ENCODE results near the gene TEX38. TPM values are rescaled to one million over a fixed set of nuclear protein-coding genes. Genes with fewer than 3 reads are reported as not detected.

TEX38 gene
- total and polyA plus RNA-seq, 2 experiments from 2014 or later: 0.34 TPM; not detected in 1

- H3K9me3 ChIP-seq (ENCODE audit: low read depth): no peaks in the 10 kb centered on the region
- no peak overlapping the region for H3K4me3 ChIP-seq
- H3K36me3 ChIP-seq (ENCODE audit: low read depth): peaks cover 15% of the 10 kb centered on the region; the same call in 1 of the 2 replicates
- no peak overlapping the region for H3K4me2 ChIP-seq (ENCODE audit: unreplicated experiment)
- H4K20me1 ChIP-seq (ENCODE audit: insufficient read depth): no peaks in the 10 kb centered on the region
- H3K27me3 ChIP-seq (replicated peaks; ENCODE audit: insufficient read depth): no peaks in the 10 kb centered on the region
- TF ChIP-seq EZH2 (IDR thresholded peaks at IDR 0.05; ENCODE audit: insufficient read depth, poor library complexity, severe bottlenecking): no peak
- TF ChIP-seq EZH2phosphoT487 (IDR thresholded peaks at IDR 0.05; ENCODE audit: insufficient read depth, low read depth): no peak
- H3K27ac ChIP-seq: no peak overlapping the region
- in situ Hi-C loops (cut with MboI): no loop called here
- no peak overlapping the region for H3K9ac ChIP-seq
- H2AFZ ChIP-seq: no peak overlapping the region
- H3F3A ChIP-seq (ENCODE audit: insufficient read depth): no peaks in the 10 kb centered on the region
- no peaks in the 10 kb centered on the region for H3K4me1 ChIP-seq (ENCODE audit: insufficient read depth)
- no peaks in the 10 kb centered on the region for H3K9me2 ChIP-seq (ENCODE audit: insufficient read depth)
- DNase-seq: no peak
- WGBS, 2 experiments (ENCODE audit: low coverage in 1 of 2, low lambda C conversion rate in 2 of 2, missing lambda C conversion rate in 2 of 2): 69 to 75% methylated on average over 2 of the region's 2 CpGs
- H3K79me2 ChIP-seq (ENCODE audit: insufficient read depth): no peaks in the 10 kb centered on the region
Observed at GRCh38 chr1:46630719-46631118, 40.9 kb upstream of the TEX38 start.

- Histone ChIP-seq H3K4me1 (ENCODE audit: insufficient read depth) (no peaks in the 10 kb centered on the region), H3K36me3 (ENCODE audit: low read depth) (peaks cover 15% of the 10 kb centered on the region; the same call in 1 of the 2 replicates), H3K4me2 (ENCODE audit: unreplicated experiment) (no peak overlapping the region), H3K9me2 (ENCODE audit: insufficient read depth) (no peaks in the 10 kb centered on the region), H2AFZ (no peak overlapping the region), H3K79me2 (ENCODE audit: insufficient read depth) (no peaks in the 10 kb centered on the region), H3K27ac (no peak overlapping the region), H3K9ac (no peak overlapping the region), H3K4me3 (no peak overlapping the region), H3K27me3 (replicated peaks; ENCODE audit: insufficient read depth) (no peaks in the 10 kb centered on the region), H3K9me3 (ENCODE audit: low read depth) (no peaks in the 10 kb centered on the region), H3F3A (ENCODE audit: insufficient read depth) (no peaks in the 10 kb centered on the region), H4K20me1 (ENCODE audit: insufficient read depth) (no peaks in the 10 kb centered on the region)
- in situ Hi-C loops (cut with MboI): no loop called here
- DNase-seq: no peak
- 98 to 100% methylated on average over 2 of the region's 2 CpGs for WGBS, 2 experiments (ENCODE audit: low coverage in 1 of 2, low lambda C conversion rate in 2 of 2, missing lambda C conversion rate in 2 of 2)
- TF ChIP-seq EZH2 (IDR thresholded peaks at IDR 0.05; ENCODE audit: insufficient read depth, poor library complexity, severe bottlenecking) (no peak), EZH2phosphoT487 (IDR thresholded peaks at IDR 0.05; ENCODE audit: insufficient read depth, low read depth) (no peak)
Observed at GRCh38 chr1:46635205-46635604, 36.4 kb upstream of the TEX38 start.

GRCh38 chr1:46637444-46638083, 34.1 kb upstream of the TEX38 start:
- TF ChIP-seq EZH2 (IDR thresholded peaks at IDR 0.05; ENCODE audit: insufficient read depth, poor library complexity, severe bottlenecking): no peak
- no peak for TF ChIP-seq EZH2phosphoT487 (IDR thresholded peaks at IDR 0.05; ENCODE audit: insufficient read depth, low read depth)
- H3K36me3 ChIP-seq (ENCODE audit: low read depth): peaks cover 9% of the 10 kb centered on the region
- no peak overlapping the region for H3K9ac ChIP-seq
- H3K27ac ChIP-seq: no peak overlapping the region
- DNase-seq: no peak
- no peaks in the 10 kb centered on the region for H3K27me3 ChIP-seq (replicated peaks; ENCODE audit: insufficient read depth)
- no peaks in the 10 kb centered on the region for H3K79me2 ChIP-seq (ENCODE audit: insufficient read depth)
- H3K4me3 ChIP-seq: no peak overlapping the region
- H3K9me3 ChIP-seq (ENCODE audit: low read depth): no peaks in the 10 kb centered on the region
- WGBS, 2 experiments (ENCODE audit: low coverage in 1 of 2, low lambda C conversion rate in 2 of 2, missing lambda C conversion rate in 2 of 2): 31 to 35% methylated on average over 2 of the region's 2 CpGs
- H3F3A ChIP-seq (ENCODE audit: insufficient read depth): no peaks in the 10 kb centered on the region
- H3K4me2 ChIP-seq (ENCODE audit: unreplicated experiment): no peak overlapping the region
- no peaks in the 10 kb centered on the region for H4K20me1 ChIP-seq (ENCODE audit: insufficient read depth)
- peaks cover under 1% of the 10 kb centered on the region; the same call in 1 of the 2 replicates for H3K4me1 ChIP-seq (ENCODE audit: insufficient read depth)
- no peak overlapping the region for H2AFZ ChIP-seq
- in situ Hi-C loops (cut with MboI): no loop called here
- H3K9me2 ChIP-seq (ENCODE audit: insufficient read depth): no peaks in the 10 kb centered on the region

DNA sequence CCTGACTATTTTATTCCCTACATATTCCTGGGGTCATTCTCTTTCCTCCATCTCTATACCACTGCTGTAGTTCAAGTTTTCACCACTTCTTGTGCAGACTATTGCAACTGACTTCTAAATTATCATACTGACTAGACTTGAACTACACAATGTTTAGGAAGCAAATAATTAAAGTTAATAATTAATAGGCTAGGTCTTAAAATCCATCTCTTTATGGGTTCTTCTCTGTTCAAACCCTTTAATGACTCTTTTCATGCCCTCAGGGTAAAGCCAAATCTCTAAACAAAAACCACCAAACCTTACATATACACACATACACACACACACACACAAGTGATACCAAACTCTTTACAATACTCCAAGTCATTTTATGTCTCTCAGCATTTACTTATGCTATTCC, 32.7 kb upstream of the TEX38 start:
- H3K9me2 ChIP-seq (ENCODE audit: insufficient read depth): no peaks in the 10 kb centered on the region
- H3K9ac ChIP-seq: no peak overlapping the region
- H3K4me2 ChIP-seq (ENCODE audit: unreplicated experiment): no peak overlapping the region
- no peak for DNase-seq
- no peak for TF ChIP-seq EZH2phosphoT487 (IDR thresholded peaks at IDR 0.05; ENCODE audit: insufficient read depth, low read depth)
- TF ChIP-seq EZH2 (IDR thresholded peaks at IDR 0.05; ENCODE audit: insufficient read depth, poor library complexity, severe bottlenecking): no peak
- H3K79me2 ChIP-seq (ENCODE audit: insufficient read depth): no peaks in the 10 kb centered on the region
- in situ Hi-C loops (cut with MboI): no loop called here
- no peaks in the 10 kb centered on the region; the same call in none of the 2 replicates for H3K36me3 ChIP-seq (ENCODE audit: low read depth)
- H3K9me3 ChIP-seq (ENCODE audit: low read depth): no peaks in the 10 kb centered on the region
- no peaks in the 10 kb centered on the region for H3K27me3 ChIP-seq (replicated peaks; ENCODE audit: insufficient read depth)
- H4K20me1 ChIP-seq (ENCODE audit: insufficient read depth): no peaks in the 10 kb centered on the region
- H3F3A ChIP-seq (ENCODE audit: insufficient read depth): peaks cover 11% of the 10 kb centered on the region; the same call in 1 of the 2 replicates
- no peak overlapping the region for H2AFZ ChIP-seq
- peaks cover 14% of the 10 kb centered on the region for H3K4me1 ChIP-seq (ENCODE audit: insufficient read depth)
- H3K27ac ChIP-seq: no peak overlapping the region
- no peak overlapping the region for H3K4me3 ChIP-seq
